WERI-Rb-1 (cell line): Measurements from ENCODE around the gene DAPP1.
"Not testable (repeated sequence)": the region's sequence is repeated elsewhere in the genome, so short reads cannot be mapped to it uniquely, and the experiment has no call there.

Experiments
- DNase-seq: peaks from one replicate; pipeline ENCODE4 v3.0.0-alpha.2; 2020
- H3K27ac ChIP-seq: fragments of 250-450 bp; sonication (Bioruptor Pico); 2 replicates; pipeline ENCODE4 v1.5.1; 2020; ENCODE audit warnings: mild to moderate bottlenecking, moderate library complexity
- H3K27me3 ChIP-seq: fragments of 250-450 bp; sonication (Bioruptor Pico); 2 replicates; pipeline ENCODE4 v1.5.1; 2021; ENCODE audit warnings: mild to moderate bottlenecking, low read depth, moderate library complexity; ENCODE audit not compliant: insufficient read depth, severe bottlenecking
- H3K36me3 ChIP-seq: fragments of 250-450 bp; sonication (Bioruptor Pico); 2 replicates; pipeline ENCODE4 v1.5.1; 2020; ENCODE audit warnings: mild to moderate bottlenecking, moderate library complexity
- H3K4me3 ChIP-seq: 2 replicates; pipeline ENCODE4 v1.5.1; 2011; ENCODE audit warnings: low read depth, mild to moderate bottlenecking, control low read depth, low read length
- H3K9me3 ChIP-seq: fragments of 250-450 bp; sonication (Bioruptor Pico); 2 replicates; pipeline ENCODE4 v1.5.1; 2021; ENCODE audit warnings: mild to moderate bottlenecking, moderate library complexity; ENCODE audit not compliant: severe bottlenecking
- TF ChIP-seq, protein P1 (sequence below): IDR thresholded peaks from 2 replicates; pipeline ENCODE4 v1.5.1; 2011; ENCODE audit warnings: low read depth, mild to moderate bottlenecking, control low read depth, inconsistent platforms, low read length

Gene DAPP1

DNA sequence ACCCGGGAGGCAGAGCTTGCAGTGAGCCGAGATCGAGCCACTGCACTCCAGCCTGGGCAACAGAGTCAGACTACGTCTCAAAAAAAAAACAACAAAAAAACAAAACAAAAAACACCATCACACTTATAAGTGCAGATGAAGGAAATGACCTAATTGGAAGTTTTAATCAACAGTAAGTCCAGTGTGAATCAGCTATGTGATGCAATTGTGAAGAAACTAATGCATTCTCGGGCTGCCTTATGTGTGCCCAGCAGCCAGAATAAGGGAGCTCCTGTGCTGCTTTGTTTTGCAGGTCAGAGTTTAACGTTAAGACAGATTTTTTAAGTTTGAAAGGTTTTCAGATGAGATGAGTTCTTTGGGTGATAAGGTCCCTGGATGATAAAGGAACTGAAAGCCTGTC lies 10.8 kb downstream of the DAPP1 start:
- H3K27me3 ChIP-seq, result no peaks in the 10 kb centered on the region
- no peaks in the 10 kb centered on the region for H3K36me3 ChIP-seq
- no peaks in the 10 kb centered on the region for H3K9me3 ChIP-seq
- no peak for DNase-seq
- H3K27ac ChIP-seq, result no peak overlapping the region
- no peak overlapping the region for H3K4me3 ChIP-seq
- TF ChIP-seq, protein P1, sequence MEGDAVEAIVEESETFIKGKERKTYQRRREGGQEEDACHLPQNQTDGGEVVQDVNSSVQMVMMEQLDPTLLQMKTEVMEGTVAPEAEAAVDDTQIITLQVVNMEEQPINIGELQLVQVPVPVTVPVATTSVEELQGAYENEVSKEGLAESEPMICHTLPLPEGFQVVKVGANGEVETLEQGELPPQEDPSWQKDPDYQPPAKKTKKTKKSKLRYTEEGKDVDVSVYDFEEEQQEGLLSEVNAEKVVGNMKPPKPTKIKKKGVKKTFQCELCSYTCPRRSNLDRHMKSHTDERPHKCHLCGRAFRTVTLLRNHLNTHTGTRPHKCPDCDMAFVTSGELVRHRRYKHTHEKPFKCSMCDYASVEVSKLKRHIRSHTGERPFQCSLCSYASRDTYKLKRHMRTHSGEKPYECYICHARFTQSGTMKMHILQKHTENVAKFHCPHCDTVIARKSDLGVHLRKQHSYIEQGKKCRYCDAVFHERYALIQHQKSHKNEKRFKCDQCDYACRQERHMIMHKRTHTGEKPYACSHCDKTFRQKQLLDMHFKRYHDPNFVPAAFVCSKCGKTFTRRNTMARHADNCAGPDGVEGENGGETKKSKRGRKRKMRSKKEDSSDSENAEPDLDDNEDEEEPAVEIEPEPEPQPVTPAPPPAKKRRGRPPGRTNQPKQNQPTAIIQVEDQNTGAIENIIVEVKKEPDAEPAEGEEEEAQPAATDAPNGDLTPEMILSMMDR, result no peak

DNA sequence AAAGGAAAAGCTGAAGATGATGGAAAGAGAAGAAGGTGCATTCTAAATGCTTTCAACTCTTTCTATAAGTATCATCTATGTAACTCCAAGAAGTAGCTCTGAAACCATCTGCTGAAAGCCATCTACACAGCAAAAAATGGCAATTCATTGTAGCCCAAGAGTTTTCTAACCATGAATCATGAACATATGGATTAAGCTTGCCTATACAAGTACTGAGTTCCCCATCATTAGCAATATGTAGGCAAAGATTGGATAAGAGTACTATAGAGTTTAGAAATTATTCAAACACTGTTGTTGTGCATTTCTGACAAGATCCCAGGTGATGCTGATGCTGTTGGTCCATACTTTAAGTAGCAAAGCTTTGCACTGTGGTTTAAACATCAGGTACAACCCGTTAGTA lies 11.2 kb downstream of the DAPP1 start:
- H3K27ac ChIP-seq, result no peak overlapping the region
- no peaks in the 10 kb centered on the region for H3K36me3 ChIP-seq
- TF ChIP-seq, protein P1, result no peak
- no peak for DNase-seq
- H3K27me3 ChIP-seq, result no peaks in the 10 kb centered on the region
- H3K9me3 ChIP-seq, result no peaks in the 10 kb centered on the region
- H3K4me3 ChIP-seq, result no peak overlapping the region

DNA sequence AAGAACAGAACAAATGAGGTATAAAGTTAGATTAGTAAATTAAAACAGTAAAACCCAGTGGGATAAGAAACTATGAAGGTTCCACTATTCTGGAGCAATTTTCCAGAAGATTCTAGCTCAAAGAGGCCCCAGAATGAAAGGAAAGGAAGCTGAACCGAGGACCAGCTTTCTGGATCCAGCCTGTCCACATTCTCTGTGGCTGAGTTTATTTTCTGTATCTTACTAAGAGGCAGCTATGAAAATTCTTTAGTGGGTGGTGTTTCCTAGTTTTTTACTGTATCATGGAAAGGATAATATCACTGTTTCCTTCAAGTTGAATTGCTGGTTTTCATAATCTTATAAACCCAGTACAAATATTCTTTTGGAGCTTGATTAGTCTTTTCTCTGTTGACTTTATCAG lies 11.8 kb downstream of the DAPP1 start:
- Histone ChIP-seq H3K9me3 (no peaks in the 10 kb centered on the region), H3K36me3 (no peaks in the 10 kb centered on the region), H3K27ac (no peak overlapping the region), H3K4me3 (no peak overlapping the region), H3K27me3 (no peaks in the 10 kb centered on the region)
- TF ChIP-seq, protein P1, result no peak
- no peak for DNase-seq

DNA sequence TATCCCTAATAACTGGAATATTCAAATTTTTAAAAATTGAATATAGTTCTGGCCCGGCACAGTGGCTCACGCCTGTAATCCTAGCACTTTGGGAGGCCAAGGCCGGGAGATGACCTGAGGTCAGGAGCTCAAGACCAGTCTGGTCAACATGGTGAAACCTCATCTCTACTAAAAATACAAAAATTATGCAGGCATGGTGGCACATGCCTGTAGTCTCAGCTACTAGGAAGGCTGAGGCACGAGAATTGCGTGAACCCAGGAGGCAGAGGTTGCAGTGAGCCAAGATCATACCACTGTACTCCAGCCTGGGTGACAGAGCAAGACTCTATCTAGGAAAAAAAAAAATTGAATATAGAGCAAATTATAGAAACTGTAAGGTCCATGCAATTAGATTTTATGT lies 13.4 kb downstream of the DAPP1 start:
- H3K36me3 ChIP-seq, H3K4me3 ChIP-seq, H3K27ac ChIP-seq, H3K9me3 ChIP-seq, DNase-seq, H3K27me3 ChIP-seq: not testable (repeated sequence)

DNA sequence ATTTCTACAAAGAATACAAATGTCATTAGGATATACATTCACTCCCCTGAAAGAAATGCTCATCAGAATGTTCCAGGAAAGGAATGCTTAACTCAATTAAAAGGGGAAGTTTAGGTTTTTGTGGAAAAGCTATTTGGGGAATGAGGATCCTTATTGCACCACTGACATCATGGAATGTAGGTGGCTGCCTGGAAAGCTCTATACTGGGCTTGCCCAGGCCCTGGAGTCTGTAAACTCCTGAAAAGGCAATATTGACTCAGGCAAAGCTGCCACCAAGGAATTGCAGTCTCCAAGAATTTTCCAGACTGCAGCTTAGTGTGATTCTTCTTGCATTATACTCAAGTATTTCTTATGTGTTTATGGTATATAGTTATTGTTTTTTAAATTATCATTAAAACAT lies 15.7 kb downstream of the DAPP1 start:
- no peaks in the 10 kb centered on the region for H3K36me3 ChIP-seq
- DNase-seq, result no peak
- TF ChIP-seq, protein P1, result no peak

DNA sequence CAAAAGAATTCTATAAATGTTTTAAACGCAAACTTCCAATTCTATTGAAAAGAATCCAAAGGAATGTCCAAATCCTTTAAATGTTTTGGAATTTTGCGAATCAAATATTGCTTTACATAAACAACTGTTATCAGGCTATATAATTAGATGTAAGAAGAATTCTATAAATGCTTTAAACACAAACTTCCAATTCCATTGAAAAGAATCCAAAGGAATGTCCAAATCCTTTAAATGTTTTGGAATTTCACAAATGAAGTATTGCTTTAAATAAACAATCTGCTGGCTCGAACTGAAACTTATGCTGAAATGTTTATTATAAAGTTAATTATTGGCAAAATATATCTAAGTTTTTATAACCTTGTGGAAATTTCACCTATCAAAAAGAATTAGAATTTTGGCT lies 16.1 kb downstream of the DAPP1 start:
- no peak overlapping the region for H3K27ac ChIP-seq
- no peak for DNase-seq
- no peaks in the 10 kb centered on the region for H3K27me3 ChIP-seq
- TF ChIP-seq, protein P1, result no peak
- H3K4me3 ChIP-seq, result no peak overlapping the region
- no peaks in the 10 kb centered on the region for H3K9me3 ChIP-seq
- H3K36me3 ChIP-seq, result no peaks in the 10 kb centered on the region

More for the DNA sequence above, 15.7 kb downstream of the DAPP1 start:
- no peak overlapping the region for H3K27ac ChIP-seq
- H3K4me3 ChIP-seq, result no peak overlapping the region
- H3K9me3 ChIP-seq, result no peaks in the 10 kb centered on the region
- H3K27me3 ChIP-seq, result no peaks in the 10 kb centered on the region

DNA sequence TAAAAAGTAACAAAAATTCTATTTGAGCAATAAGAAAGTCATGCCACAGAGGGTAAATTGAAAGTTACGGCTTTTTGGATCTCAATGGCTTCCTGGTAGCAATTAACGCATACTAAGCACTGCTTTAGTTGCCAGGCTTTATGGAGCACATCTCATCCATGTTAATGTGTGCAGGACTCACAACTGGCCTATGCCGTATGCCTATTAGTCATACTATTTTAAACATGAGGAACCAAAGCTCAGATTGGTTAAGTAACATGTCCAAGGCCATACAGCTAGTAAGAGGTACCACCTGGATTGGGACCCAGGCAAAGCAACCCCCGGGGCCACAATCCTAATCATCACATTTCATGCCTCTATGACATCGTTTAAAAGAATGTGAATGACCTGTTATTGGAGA lies 17.1 kb downstream of the DAPP1 start:
- Histone ChIP-seq H3K4me3 (no peak overlapping the region), H3K36me3 (no peaks in the 10 kb centered on the region), H3K27ac (no peak overlapping the region), H3K9me3 (no peaks in the 10 kb centered on the region), H3K27me3 (no peaks in the 10 kb centered on the region)
- no peak for DNase-seq
- TF ChIP-seq, protein P1, result no peak
